Activated naive CD4-positive, alpha-beta T cell treated with Interleukin-2 at 50 U/mL for 16 hours (primary cell): ENCODE data around the gene ABCA7.
A peak's percentile ranks its signal among the peaks of the same experiment; 100 is the strongest.

Experiments used
- DNase-seq: peaks from one replicate; pipeline ENCODE4 v3.0.0-alpha.2; 2020

ABCA7 gene

DNA sequence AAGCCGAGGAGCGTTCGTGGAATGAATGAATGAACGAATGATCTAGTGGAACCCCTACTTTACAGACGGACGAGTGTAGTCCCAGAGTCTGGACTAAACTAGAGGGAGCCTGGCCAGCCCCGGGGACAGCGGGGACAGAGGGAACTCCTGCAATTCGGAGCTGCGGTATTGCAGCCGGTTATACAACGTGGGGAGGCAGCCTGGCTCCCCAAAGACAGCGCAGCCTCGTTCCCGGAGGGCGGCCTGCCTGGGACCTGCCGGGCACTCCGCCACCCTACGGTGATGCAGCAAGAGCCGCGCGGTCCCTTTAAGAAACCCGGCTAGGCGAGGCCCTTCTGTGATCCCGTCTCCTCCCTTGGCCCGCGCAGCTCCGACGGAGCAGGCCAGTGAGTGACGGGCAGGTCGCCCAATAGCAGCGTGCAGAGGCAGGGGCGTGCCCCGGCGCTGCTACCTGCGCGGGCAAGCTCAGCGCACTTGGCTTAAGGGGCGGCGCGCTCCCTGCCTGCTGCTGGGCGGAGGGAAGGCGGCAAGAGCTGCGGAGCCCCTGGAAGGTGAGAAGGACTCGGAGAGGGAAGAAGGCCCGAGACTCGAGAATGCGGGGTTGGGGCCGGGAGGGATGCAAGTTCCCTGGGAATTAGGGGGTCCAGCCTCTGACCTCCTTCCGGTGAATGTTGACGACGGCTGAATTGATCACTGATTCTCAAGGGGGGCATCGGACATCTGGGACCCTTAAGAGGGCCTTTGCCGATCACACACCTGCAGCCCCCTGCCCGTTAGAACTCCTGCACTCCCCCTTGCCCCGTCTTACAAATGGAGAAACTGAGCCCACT is at the start of gene ABCA7:
Gene ABCA7, plus strand, starts transcription at position 462 of the 830 bp plus-strand sequence. CDS start 1,255 bp downstream, outside the sequence.
- DNase-seq = peak; percentile 100

DNA sequence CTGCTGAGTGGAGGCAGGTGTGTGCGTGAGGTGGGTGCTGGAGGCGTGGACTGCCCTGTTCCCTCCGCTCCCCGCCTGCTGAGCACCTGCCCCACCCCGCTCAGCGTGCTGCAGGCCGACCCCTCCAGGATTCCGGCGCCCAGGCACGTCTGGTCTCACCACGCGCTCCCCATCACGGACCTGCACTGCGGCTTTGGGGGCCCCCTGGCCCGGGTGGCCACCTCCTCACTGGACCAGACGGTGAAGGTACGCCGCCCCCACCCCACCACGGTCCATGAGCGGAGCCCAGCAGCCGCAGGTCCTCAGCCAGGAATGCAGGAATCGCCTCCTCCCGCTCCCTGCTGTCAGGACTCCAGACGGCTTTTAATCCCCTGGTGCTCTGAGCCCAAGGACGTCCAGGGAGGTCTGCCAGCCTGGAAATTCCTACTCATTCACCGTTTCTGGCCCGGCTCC is 49.8 kb upstream of the ABCA7 start:
- no peak for DNase-seq

DNA sequence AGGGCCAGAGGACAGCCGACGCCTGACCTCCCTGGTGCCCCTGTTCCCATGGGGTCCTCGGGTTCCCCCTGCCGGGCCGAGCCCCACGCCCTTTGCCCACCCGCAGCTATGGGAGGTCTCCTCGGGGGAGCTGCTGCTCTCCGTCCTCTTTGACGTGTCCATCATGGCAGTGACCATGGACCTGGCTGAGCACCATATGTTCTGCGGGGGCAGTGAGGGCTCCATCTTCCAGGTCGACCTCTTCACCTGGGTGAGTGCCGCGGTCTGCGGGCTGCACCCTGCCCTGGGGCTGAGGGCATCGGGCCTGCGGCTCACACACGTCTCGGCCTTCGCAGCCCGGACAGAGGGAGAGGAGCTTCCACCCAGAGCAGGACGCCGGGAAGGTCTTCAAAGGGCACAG is 49.2 kb upstream of the ABCA7 start:
- no peak for DNase-seq

DNA sequence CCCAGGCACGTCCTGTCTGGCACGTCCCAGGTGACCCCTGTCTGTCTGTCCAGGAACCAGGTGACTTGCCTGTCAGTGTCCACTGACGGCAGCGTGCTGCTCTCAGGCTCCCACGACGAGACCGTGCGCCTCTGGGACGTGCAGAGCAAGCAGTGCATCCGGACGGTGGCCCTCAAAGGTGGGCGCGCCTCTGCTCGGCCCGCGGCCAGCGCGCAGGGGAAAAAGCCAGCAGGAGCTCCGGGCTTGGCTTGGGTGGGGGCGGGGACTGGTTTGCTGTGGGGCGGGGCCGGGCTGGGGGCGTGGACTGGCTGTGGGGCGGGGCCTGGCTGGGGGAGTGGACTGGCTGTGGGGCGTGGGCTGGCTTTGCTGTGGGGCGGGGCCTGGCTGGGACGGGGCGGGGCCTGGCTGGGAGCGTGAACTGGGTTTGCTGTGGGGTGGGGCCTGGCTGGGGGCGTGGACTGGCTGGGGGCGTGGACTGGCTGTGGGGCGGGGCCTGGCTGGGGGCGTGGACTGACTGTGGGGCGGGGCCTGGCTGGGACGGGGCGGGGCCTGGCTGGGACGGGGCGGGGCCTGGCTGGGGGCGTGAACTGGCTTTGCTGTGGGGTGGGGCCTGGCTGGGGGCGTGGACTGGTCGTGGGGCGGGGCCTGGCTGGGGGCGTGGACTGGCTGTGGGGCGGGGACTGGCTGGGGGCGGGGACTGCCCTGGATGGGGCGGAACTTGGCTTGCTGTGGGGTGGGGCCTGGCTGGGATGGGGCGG is 48.6 kb upstream of the ABCA7 start:
- DNase-seq = peak; percentile 47

DNA sequence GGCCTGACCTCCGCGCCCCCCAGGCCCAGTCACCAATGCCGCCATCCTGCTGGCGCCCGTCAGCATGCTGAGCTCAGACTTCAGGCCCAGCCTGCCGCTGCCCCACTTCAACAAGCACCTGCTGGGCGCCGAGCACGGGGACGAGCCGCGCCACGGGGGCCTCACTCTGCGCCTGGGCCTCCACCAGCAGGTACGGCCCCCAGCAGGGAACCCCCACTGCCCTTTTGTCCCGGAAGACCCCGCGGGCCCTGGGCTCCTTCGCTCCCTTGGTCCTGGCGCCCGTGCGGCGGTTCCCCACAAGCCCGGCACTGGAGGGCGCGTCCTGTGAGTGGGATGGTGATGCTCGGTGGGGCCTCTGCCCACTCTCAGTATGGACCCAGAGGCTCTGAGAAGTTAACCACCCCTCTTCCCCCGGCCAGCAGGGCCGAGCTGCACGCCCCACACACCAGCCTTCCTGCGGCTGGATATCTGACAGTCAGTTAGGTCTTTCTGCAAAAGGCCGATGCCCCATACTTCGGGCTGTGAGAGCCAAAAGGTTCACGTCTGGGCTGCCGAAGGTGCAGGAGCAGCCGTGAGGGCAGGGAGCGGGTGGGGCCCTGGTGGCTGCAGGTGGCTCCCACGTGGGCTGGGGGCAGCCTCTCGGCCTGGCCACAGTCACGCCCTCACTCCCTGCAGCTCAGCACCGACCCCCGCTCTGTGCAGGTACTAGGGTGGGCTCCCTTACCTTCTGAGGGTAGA is 47.8 kb upstream of the ABCA7 start:
- no peak for DNase-seq

DNA sequence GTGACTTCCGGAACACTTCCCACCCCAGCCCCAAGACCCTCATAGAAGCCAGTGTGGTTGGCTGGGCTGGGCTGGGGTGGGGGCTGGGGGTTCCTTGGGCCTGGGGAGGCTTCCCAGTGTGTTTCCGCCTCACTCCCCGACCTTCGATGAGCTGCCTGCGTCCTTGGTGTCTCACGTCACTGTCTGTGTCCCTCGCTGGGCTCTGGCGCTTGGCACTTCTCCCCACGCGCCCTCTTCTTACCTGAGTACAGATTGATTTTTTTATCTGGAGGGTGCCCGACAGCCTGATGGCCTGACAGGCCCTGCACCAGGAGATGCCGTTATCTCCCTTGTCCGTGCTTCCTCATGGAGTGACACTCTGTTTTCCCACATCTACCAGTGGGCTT is 47.2 kb upstream of the ABCA7 start:
- no peak for DNase-seq

- DNase-seq = no peak
These were observed 46.5 kb upstream of the ABCA7 start for GRCh38 chr19:993361-993830.

DNA sequence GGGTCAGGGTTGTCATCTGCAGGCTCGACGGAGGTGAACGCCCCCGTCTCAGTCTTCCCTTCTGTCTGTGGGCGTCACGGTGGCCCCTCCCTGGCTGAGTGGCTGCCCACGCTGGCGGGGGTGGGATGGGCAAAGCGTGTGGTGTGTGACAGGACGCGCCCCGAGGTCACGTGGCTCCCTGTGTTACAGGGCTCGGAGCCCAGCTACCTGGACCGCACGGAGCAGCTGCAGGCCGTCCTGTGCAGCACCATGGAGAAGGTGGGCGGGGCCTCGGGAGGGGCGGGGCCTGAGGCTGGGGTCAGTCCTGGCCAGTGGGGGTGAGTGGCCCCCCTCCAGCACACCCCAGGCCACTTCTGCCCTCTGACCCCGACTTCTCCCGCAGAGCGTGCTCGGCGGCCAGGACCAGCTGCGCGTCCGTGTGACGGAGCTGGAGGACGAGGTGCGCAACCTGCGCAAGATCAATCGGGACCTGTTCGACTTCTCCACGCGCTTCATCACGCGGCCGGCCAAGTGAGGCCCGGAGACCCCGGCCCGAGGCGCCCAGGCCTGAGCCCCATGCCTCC is 46.0 kb upstream of the ABCA7 start:
- no peak for DNase-seq

DNA sequence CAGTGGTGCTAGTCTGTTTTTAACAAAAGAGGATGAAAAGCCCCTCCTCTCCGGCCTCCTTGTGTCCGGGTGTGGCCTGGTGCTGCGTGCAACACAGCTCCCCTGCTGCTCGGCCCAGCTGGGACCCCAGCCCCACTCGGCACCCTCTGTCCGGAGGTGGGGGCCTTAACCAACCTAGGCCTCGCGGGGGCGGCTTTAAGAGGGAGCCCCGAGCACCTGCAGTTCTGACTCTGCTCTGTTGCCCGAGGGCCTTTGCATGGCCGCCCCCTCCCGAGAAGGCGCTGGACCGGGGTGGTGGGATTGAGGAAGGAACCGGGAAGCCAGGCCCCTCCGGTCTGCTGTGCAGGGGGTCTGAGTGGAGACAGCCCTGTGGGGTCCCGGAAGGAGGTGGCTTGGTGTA is 45.4 kb upstream of the ABCA7 start:
- no peak for DNase-seq

DNA sequence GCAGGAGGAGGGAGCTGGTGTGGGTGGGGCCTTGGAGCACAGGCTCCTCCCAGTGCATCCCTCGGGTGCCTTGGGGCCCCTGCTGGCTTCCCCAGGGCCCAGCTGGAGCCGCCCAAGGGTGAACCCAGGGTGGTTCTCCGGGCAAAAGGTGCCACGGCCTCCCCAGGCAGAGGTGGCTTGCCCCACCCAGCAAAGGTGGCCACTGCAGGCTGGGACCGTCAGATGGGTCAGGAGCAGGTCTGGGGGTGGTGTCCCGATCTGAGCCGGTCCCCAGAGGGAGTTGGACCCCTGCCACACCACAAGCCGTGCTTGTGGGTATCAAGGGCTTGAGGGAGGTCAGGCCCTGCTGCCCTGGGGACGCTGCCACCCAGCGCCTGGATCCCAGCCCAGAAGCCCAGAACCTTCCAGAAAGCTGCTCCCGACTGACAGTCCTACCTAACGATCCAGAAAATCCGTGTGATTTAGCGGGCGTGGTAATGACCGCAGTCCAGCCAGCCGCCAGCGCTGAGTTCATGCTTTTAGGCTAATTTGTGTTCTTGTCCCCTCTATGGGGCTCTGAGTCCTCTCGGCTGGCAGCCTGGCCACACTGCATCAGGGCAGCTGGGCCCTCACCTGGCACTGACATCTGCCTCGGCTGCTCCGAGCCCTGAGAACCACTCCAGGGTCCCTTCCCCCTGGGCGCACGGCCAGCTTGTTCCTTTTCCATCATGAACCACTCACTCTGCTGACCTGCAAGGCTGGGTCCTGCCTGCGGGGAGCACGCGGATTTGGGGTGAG is 44.7 kb upstream of the ABCA7 start:
- DNase-seq = no peak

- DNase-seq = peak; percentile 74
These were observed 43.7 kb upstream of the ABCA7 start for GRCh38 chr19:996051-996838.

DNA sequence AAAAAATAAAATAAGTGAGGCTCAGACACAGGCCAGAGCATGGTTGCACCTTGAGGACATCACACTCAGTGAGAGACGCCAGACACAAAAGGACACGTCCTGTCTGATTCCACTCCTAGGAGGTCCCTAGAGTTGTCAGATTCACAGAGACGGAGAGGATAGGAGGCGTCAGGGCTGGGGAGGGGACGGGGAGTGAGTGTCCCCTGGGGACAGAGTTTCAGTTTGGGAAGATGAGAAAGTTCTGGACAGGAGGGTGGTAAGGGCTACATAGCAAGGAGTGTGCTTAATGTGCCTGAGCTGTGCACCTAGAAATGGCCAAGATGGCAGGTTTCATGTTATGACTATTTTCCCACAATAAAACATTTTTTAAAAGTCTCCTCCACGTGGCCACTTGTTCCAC is 41.8 kb upstream of the ABCA7 start:
- no peak for DNase-seq

DNA sequence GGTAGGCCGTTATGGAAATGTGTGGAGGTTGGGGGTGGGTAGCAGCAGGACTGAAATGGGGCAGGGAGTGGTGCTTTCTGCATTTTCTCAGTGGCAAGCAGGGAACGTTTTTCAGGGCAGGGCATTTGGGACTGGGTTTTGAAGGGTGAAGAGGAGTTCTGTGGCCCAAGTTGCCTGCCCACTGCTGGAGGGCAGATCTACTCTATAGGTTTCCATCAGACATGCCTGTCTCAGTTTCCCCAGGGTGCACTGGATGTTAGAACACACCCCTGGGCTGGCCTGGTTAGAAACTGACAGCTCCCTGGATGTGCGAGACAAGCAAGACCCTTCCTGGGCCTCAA is 40.6 kb upstream of the ABCA7 start:
- no peak for DNase-seq

- DNase-seq = peak; percentile 71
These were observed 39.8 kb upstream of the ABCA7 start, which contains the start of gene GRIN3B for GRCh38 chr19:1000095-1000494. Gene GRIN3B, plus strand, starts transcription at chr19:1000419. Its CDS starts 19 bp downstream, at chr19:1000438.

- no peak for DNase-seq
These were observed 39.0 kb upstream of the ABCA7 start for GRCh38 chr19:1000591-1001537.

- DNase-seq = peak; percentile 76
These were observed 38.3 kb upstream of the ABCA7 start for GRCh38 chr19:1001538-1002166.

DNA sequence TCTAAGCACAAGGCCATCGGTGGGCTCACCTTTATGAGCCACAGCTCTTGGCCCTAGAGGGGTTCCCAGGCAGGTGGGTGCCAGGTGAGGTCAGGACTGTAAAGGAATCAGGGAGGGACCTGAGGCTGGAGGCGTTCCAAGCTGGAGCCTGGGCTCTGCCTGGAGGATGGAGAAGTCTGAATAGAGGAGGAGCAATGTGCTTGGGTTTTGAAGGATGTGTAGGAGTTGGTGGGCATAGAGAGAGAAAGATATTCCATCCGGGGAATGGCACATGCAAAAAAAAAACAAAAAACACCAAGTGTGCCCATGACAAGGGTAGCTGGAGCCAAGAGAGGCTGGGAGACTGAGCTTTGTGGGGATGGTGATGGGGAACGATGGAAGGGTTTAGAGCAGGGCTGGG is 37.3 kb upstream of the ABCA7 start:
- no peak for DNase-seq

GRCh38 chr19:1003283-1003682 is 36.6 kb upstream of the ABCA7 start:
- DNase-seq = no peak

DNA sequence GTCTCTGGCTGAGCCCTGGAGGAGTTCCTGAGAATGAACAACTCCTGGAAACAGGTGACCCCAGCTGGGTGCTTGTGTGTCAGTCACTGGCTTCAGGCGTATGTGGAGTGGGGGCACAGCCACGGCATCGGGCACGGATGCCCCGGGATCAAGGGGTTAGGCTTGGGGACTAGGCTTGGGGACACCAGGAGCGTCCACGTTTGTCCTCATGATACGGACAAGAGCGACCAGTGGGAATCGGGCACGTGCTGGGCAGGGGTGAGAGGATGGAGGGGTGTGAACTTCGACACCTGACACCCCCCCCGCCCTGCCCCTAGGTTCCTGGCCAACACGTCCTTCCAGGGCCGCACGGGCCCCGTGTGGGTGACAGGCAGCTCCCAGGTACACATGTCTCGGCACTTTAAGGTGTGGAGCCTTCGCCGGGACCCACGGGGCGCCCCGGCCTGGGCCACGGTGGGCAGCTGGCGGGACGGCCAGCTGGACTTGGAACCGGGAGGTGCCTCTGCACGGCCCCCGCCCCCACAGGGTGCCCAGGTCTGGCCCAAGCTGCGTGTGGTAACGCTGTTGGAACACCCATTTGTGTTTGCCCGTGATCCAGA is 35.6 kb upstream of the ABCA7 start:
- no peak for DNase-seq
